Panc1 (cell line): ENCODE data around the gene GRIP2. TPM values are rescaled to one million over a fixed set of nuclear protein-coding genes. Genes with fewer than 3 reads are reported as not detected.

Experiments
- ATAC-seq: fragments of 200-7000 bp; cut with Tn5 transposase; 2 replicates; pipeline ENCODE4 v1.9.1; 2020; ENCODE audit warnings: mild to moderate bottlenecking, moderate library complexity
- BruUV-seq: library from RNA; stranded (reverse); fragments of 400-500 nt; replicated peaks from 2 replicates; lab custom pipeline; 2021; lab: Mats Ljungman, UMichigan
- CTCF ChIA-PET: fragments of 300-600 bp; sonication (Branson Sonifier 250); formaldehyde crosslinking; loops from one replicate; lab custom pipeline; 2022; ENCODE audit warnings: antibody characterized with exemption; lab: Charles Lee
- POLR2A ChIA-PET: fragments of 300-600 bp; sonication (Branson Sonifier 250); formaldehyde crosslinking; loops from one replicate; lab custom pipeline; 2022; ENCODE audit warnings: antibody characterized with exemption; lab: Charles Lee
- DNase-seq: peaks from one replicate; pipeline ENCODE4 v3.0.0-alpha.2; 2010; ENCODE audit warnings: low read depth, low spot score
- H3K27ac ChIP-seq: 2 replicates; pipeline ENCODE4 v1.5.1; 2011; ENCODE audit warnings: mild to moderate bottlenecking, low read length, inconsistent platforms
- H3K27me3 ChIP-seq: fragments of 200-500 bp; sonication (Bioruptor generic); 2 replicates; pipeline ENCODE4 v1.6.0; 2014; ENCODE audit warnings: low read length, inconsistent platforms; ENCODE audit not compliant: control insufficient read depth, insufficient read depth
- H3K36me3 ChIP-seq: fragments of 200-500 bp; sonication (Bioruptor generic); 2 replicates; pipeline ENCODE4 v1.5.1; 2014; ENCODE audit warnings: inconsistent platforms, mild to moderate bottlenecking, low read length, moderate library complexity; ENCODE audit not compliant: control insufficient read depth, insufficient read depth
- H3K4me1 ChIP-seq: 2 replicates; pipeline ENCODE4 v1.5.1; 2011; ENCODE audit warnings: inconsistent platforms, mild to moderate bottlenecking, low read length, moderate library complexity; ENCODE audit not compliant: control insufficient read depth, insufficient read depth
- H3K4me3 ChIP-seq, 2 experiments: 2 replicates each; pipeline ENCODE4 v1.5.1; 2011 to 2012; ENCODE audit warnings: low read depth in 2 of 2, low read length in 2 of 2, mild to moderate bottlenecking in 2 of 2, inconsistent platforms in 1 of 2, moderate library complexity in 1 of 2
- H3K9me3 ChIP-seq: fragments of 200-500 bp; sonication (Bioruptor generic); 2 replicates; pipeline ENCODE4 v1.5.1; 2014; ENCODE audit warnings: low read depth, mild to moderate bottlenecking, inconsistent platforms, low read length, moderate library complexity; ENCODE audit not compliant: control insufficient read depth, insufficient read depth
- POLR2AphosphoS5 ChIP-seq: IDR thresholded peaks from 2 replicates; pipeline ENCODE4 v1.6.1; 2012; ENCODE audit warnings: mild to moderate bottlenecking, low read depth, low read length, moderate library complexity
- SIN3A ChIP-seq: IDR thresholded peaks from 2 replicates; pipeline ENCODE4 v1.6.1; 2012; ENCODE audit warnings: low read depth, mild to moderate bottlenecking, low read length, moderate library complexity, borderline replicate concordance; ENCODE audit not compliant: insufficient read depth
- TCF7L2 ChIP-seq: IDR thresholded peaks from 2 replicates; pipeline ENCODE4 v1.6.1; 2011; ENCODE audit warnings: mild to moderate bottlenecking, low read depth, low read length, inconsistent platforms
- in situ Hi-C: cut with HindIII; loops from 2 replicates; pipeline ENCODE4 v1.10.0; 2016; ENCODE audit warnings: low sequenced_read_pairs, low pct_unique_long_range_greater_than_20kb
- intact Hi-C: fragments of 100-400 bp; cut with micrococcal nuclease; formaldehyde crosslinking; loops from one replicate; pipeline ENCODE4 v1.10.0; 2022; ENCODE audit not compliant: unreplicated experiment
- total RNA-seq: library from RNA; stranded (reverse); gene quantifications from one replicate; pipeline ENCODE4 v1.2.1, GENCODE V29; 2021; ENCODE audit not compliant: unreplicated experiment
- TF ChIP-seq, protein P1 (sequence below), 2 experiments: IDR thresholded peaks; 2 replicates each; pipeline ENCODE4 v1.6.1; 2011 to 2012; ENCODE audit warnings: low read depth in 2 of 2, control low read depth in 1 of 2, low read length in 1 of 2, mild to moderate bottlenecking in 1 of 2, moderate library complexity in 1 of 2; ENCODE audit not compliant: insufficient read depth in 1 of 2

The GRIP2 gene
- total RNA-seq, 1 experiment from 2014 or later, result 6.5 TPM

DNA sequence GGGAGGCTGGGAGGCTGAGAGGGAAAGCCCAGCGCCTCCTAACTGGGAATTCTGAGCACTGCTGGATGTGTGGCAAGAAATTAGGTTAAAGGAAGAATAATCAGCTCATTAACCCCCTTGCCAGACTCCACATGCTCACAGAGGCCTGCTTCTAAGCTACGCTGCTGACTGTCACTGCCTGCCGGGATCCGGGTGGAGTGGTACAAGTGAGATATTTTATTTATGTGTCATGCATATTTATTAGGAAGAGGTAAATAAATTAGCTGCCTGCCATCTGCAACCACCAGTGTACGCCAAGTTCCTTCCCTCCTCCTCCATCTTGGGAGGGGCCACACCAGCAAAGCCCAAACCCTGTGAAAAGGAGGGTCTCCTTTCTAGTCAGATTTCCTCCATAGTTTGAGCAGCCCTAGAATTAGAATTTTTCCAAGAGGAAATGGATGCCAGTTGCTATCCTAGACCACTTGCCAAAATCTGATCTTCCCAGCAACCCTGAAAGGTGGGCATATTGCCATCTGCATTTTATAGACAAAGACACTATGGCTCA, 43.5 kb upstream of the GRIP2 start:
- TF ChIP-seq SIN3A, result no peak
- TF ChIP-seq, protein P1, sequence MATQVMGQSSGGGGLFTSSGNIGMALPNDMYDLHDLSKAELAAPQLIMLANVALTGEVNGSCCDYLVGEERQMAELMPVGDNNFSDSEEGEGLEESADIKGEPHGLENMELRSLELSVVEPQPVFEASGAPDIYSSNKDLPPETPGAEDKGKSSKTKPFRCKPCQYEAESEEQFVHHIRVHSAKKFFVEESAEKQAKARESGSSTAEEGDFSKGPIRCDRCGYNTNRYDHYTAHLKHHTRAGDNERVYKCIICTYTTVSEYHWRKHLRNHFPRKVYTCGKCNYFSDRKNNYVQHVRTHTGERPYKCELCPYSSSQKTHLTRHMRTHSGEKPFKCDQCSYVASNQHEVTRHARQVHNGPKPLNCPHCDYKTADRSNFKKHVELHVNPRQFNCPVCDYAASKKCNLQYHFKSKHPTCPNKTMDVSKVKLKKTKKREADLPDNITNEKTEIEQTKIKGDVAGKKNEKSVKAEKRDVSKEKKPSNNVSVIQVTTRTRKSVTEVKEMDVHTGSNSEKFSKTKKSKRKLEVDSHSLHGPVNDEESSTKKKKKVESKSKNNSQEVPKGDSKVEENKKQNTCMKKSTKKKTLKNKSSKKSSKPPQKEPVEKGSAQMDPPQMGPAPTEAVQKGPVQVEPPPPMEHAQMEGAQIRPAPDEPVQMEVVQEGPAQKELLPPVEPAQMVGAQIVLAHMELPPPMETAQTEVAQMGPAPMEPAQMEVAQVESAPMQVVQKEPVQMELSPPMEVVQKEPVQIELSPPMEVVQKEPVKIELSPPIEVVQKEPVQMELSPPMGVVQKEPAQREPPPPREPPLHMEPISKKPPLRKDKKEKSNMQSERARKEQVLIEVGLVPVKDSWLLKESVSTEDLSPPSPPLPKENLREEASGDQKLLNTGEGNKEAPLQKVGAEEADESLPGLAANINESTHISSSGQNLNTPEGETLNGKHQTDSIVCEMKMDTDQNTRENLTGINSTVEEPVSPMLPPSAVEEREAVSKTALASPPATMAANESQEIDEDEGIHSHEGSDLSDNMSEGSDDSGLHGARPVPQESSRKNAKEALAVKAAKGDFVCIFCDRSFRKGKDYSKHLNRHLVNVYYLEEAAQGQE (IDR thresholded peaks at IDR 0.05; ENCODE audit: insufficient read depth in 1 of 2, low read depth in 2 of 2, low read length in 1 of 2), result no peak
- no peak for TF ChIP-seq TCF7L2
- Histone ChIP-seq H3K4me1 (peaks cover 46% of the 10 kb centered on the region), H3K9me3 (no peaks in the 10 kb centered on the region), H3K36me3 (no peaks in the 10 kb centered on the region), H3K27ac (0 out of 2 replicates have a peak overlapping the region, but pooled peaks have one; percentile 24), H3K27me3 (no peaks in the 10 kb centered on the region), H3K4me3 (no peak overlapping the region)
- CTCF ChIA-PET, result no interaction called here
- in situ Hi-C loops, result no loop called here
- intact Hi-C loops, result no loop called here
- no peak for ATAC-seq
- DNase-seq, result no peak
- no TSS peak for BruUV-seq
- POLR2A ChIA-PET, result no interaction called here

DNA sequence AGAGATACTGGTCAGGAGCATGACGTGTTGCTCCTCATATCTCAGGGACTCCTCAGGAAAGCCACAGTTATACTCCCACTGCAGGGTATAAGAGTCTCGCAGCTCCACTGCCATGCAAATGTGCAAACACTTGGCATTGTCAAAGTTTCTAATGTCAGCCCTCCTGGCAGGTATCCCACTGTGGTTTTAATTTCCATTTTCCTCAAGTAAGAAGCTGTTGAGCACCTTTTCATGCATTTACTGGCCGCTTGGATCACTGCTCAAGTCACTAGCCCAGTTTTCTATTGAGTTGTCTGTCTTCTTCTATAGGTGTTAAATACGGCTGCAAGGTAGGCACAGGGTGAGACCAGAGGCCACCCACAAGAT, 41.9 kb upstream of the GRIP2 start:
- no peak for TF ChIP-seq POLR2AphosphoS5
- TF ChIP-seq, protein P1 (IDR thresholded peaks at IDR 0.05; ENCODE audit: insufficient read depth in 1 of 2, low read depth in 2 of 2, low read length in 1 of 2), result no peak
- peaks cover 30% of the 10 kb centered on the region for H3K4me1 ChIP-seq
- ChIA-PET CTCF (no interaction called here), POLR2A (no interaction called here)
- no peaks in the 10 kb centered on the region for H3K27me3 ChIP-seq
- DNase-seq, result no peak
- no TSS peak for BruUV-seq
- in situ Hi-C loops, result no loop called here
- no peak overlapping the region for H3K27ac ChIP-seq
- no peaks in the 10 kb centered on the region for H3K9me3 ChIP-seq
- no peak overlapping the region for H3K4me3 ChIP-seq
- no peak for ATAC-seq
- no peaks in the 10 kb centered on the region for H3K36me3 ChIP-seq
- intact Hi-C loops, result no loop called here
